ENCODE measurements around the gene EYS.

The EYS gene

DNA sequence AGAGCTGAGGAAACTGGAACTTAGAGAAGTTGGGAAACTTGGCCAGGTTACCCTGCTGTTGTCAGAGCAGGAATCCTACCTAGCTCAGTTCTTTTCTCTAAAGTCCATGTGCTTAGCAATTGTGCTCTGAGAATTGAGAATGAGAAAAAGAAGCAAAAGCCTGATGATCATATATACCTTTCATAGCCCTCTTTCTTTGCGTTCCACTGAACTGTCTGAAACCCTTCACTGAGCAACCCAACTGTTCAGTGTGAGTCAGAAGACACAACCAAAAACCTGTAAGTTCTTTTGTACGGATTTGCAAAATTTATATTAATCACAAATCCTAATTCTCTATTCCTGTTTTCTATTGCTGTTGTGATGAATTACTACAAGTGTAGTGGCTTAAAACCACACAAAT lies 1990.9 kb downstream of the EYS start:
- DNase-seq (ENCODE audit: extremely low read depth in 1 of 2, low read depth in 1 of 2): no peak

DNA sequence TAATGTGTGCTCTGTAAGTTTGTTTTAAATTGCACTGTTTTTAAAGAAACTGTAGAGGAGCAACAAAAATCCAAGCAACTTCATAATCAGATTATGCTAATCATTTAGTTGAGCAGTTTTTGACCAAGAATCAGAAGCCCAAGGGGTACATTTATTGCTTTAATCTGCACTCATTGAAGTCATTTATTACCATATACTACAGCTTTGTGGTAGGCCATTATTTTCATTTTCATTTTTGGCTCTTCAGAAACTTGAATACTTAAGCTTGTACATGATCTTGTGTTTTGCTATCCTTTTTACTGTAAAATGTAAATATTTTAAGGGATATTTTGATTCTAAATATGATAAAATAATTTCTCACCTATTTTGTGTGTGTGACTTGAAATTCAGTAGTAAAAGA lies 1992.9 kb downstream of the EYS start:
- DNase-seq (ENCODE audit: extremely low read depth in 1 of 2, low read depth in 1 of 2): no peak

DNA sequence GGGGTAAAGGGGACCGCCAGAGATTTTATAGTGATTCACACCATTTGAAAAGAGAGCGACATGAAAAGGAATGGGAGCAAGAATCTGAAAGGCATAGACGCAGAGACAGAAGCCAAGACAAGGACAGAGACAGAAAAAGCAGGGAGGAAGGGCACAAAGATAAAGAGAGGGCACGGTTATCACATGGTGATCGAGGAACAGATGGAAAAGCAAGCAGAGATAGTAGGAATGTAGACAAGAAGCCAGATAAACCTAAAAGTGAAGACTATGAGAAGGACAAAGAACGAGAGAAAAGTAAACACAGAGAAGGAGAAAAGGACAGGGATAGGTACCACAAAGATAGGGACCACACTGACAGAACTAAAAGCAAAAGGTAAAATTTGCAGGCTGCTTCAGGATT lies 1993.7 kb downstream of the EYS start:
- DNase-seq (ENCODE audit: extremely low read depth in 1 of 2, low read depth in 1 of 2): no peak

- no peak for DNase-seq (ENCODE audit: extremely low read depth in 1 of 2, low read depth in 1 of 2)
These were observed 1997.9 kb downstream of the EYS start for GRCh38 chr6:63709148-63709547.

GRCh38 chr6:63708631-63709030 lies 1998.4 kb downstream of the EYS start:
- no peak for DNase-seq (ENCODE audit: extremely low read depth in 1 of 2, low read depth in 1 of 2)

DNA sequence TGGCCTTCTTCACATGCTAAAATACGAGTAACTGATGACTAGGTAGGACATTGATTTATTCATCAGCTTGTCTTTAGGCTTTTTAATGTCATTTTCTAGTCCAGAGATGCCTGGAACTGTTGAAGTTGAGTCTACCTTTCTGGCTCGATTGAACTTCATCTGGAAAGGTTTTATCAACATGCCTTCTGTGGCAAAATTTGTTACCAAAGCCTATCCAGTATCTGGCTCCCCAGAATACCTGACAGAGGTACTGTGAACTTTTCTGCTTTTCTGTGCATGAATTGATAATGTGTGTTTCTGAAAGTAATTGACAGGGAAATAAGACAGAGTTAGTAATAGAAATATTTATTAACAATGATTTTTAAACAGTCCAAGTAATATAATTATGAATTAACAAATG lies 2000.4 kb downstream of the EYS start:
- no peak for DNase-seq (ENCODE audit: extremely low read depth in 1 of 2, low read depth in 1 of 2)

DNA sequence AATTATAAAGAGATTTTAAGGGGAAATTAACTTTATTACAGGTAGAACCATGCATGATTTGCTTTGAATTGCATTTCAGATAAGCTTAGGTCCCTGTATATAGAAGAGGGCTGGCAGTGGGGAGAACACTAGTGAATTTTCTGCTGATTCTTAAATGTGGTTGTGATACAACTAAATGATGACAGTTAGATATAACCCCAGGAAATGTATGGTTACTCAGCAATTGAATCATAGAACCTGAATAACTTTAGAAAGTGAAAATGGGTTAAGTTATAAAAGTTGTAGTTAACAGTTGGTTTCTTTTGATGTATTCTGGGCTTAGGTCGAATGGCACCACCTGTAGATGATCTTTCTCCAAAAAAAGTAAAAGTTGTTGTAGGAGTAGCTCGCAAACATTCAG lies 2001.3 kb downstream of the EYS start:
- no peak for DNase-seq (ENCODE audit: extremely low read depth in 1 of 2, low read depth in 1 of 2)

DNA sequence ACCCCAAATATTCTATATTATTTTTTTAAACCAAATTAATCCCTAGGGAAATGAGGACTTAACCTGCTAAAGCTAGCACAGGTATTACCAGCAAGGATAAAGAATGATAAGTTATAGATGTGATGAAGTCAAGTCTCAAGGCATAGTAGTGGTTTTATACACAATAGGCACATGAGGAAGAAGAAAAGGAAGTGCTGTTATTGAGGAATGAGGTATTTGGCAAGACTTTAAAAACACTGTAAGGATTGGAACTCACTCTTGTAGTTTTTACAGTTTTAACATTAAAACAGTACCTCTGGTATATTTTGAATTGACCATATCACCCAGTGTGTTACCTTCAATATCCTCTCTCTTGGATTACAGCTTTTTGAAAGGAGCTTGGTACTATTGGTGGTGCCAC lies 2016.8 kb downstream of the EYS start:
- DNase-seq (ENCODE audit: extremely low read depth in 1 of 2, low read depth in 1 of 2): no peak

DNA sequence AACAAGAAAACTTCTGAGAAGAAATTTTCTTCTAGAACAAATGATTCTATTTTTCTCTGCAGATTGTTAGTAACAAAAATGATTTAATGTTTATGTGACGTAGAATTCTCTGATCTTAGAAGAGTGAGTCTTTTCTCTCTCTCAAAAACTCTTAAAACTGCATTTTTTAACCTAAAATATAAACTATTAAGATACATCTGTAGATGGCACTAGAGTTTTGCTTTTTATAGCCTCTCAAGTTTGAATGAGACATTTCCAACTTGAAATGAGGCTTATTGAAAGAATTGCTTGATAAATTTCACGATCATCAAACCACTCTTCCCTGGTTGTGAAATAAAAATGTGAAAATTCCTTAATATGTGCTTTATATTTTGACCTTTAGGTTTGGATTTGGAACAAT lies 2017.6 kb downstream of the EYS start:
- DNase-seq (ENCODE audit: extremely low read depth in 1 of 2, low read depth in 1 of 2): no peak

DNA sequence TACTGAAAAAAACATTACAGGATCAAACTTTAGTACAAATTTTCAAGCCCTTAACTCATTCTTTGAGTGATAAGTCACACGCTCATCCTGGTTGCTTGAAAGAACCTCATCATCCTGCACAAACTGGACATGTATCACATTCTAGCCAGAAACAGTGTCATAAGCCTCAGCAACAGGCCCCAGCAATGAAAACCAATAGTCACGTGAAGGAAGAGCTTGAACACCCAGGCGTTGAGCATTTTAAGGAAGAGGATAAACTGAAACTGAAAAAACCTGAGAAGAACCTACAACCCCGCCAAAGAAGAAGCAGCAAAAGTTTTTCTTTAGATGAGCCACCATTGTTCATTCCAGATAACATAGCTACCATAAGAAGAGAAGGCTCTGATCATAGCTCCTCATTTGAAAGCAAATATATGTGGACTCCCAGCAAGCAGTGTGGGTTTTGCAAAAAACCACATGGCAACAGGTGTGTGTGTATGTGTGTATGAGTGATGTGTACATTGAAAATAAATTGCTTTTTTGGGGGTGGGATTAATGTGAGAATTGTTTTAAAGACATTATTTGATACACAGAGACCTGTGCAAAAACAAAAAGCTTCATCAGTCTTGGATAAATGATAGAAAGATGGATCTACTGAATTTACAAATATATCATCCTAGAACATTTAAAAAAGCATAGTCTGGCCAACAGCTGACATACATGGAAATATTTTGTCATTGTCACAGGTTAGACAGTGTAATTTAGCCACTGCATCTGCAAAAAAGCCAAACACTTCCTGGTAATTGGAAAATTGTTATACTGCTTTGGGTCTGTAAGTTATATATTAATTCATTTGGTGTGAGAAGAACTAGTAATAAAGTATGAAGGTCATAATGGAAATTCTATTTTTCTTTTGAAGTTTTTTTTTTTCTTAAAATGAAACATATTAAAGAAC lies 2021.3 kb downstream of the EYS start:
- DNase-seq (ENCODE audit: extremely low read depth in 1 of 2, low read depth in 1 of 2): no peak

GRCh38 chr6:63683071-63683603 lies 2023.9 kb downstream of the EYS start:
- DNase-seq (ENCODE audit: extremely low read depth in 1 of 2, low read depth in 1 of 2): no peak

DNA sequence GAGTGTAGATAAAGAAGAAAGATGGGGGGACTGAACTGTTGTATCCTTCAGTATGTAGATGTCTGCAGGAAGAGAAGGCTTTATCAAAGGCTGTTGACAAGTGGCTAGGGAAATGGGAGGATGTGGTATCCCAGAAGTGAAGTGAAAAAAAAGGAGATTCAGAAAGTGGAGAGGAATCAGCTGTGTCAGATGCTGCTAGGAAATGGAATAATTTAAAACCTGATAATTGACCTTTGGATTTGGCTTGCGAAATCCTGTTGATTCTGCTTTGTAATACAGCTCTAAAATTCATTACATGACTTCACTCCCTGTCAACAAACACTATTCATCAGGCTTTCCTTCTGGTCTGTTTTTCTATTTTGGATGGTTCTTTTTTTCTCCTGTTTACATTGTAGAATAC lies 2029.7 kb downstream of the EYS start:
- DNase-seq (ENCODE audit: extremely low read depth in 1 of 2, low read depth in 1 of 2): no peak

- no peak for DNase-seq (ENCODE audit: extremely low read depth in 1 of 2, low read depth in 1 of 2)
These were observed 2030.5 kb downstream of the EYS start for GRCh38 chr6:63676412-63677114.

DNA sequence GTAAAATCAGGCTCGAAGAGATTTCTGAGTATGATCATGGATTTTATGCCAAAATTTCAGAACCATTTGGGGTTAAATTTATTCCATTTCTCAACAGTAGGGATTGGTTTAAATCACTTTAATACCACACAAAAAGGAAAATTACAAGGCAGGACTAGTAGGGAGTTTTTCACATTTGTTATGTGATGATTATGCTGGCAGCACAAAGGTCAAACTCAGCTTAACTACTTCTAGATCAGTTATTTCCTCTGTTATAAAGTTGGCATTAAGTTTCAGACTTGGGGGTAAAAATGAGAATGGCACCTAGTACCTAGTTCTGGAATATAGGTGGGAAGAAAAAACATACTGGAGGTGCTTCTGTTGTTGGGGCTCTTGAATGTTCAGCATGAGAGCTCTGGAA lies 2031.9 kb downstream of the EYS start:
- no peak for DNase-seq (ENCODE audit: extremely low read depth in 1 of 2, low read depth in 1 of 2)

- DNase-seq (ENCODE audit: extremely low read depth in 1 of 2, low read depth in 1 of 2): no peak
These were observed 2032.4 kb downstream of the EYS start for GRCh38 chr6:63674635-63675034.

- no peak for DNase-seq (ENCODE audit: extremely low read depth in 1 of 2, low read depth in 1 of 2)
These were observed 2033.3 kb downstream of the EYS start for GRCh38 chr6:63673692-63674091.

DNA sequence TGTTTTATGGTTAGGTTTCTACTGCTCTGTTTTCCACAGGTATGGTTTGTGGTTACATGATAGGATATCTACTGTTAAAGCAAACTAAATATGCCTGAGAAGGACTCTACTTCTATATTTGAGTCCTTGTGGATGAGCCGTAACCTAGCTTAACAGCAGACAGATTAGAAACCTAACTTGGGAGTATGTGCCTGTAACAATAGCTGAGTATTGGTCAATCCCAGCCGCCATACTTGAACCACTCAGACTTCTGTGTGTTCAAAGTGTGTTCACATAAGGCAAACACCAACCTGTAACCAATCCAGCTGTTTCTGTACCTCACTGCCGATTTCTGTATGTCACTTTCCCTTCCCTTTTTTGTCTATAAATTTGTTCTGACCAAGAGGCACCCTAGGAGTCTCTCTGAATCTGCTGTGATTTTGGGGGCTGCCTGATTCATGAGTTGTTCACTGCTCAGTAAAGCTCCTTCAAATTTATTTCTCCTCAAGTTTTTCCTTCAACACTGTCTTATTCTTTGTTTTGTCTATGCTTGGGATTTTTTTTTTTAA lies 2034.4 kb downstream of the EYS start:
- no peak for DNase-seq (ENCODE audit: extremely low read depth in 1 of 2, low read depth in 1 of 2)

GRCh38 chr6:63671098-63671754 lies 2035.8 kb downstream of the EYS start:
- no peak for DNase-seq (ENCODE audit: extremely low read depth in 1 of 2, low read depth in 1 of 2)

All from activated CD8-positive, alpha-beta memory T cell treated with anti-CD3 and anti-CD28 coated beads for 1 hour (primary cell).